Measurements from ENCODE around the gene SPATC1L.

GRCh38 chr21:46168659-46169386, 15.4 kb downstream of the SPATC1L start:
- TF ChIP-seq CTCF (IDR thresholded peaks at IDR 0.05 in 4 of 5, conservative IDR thresholded peaks at IDR 0.05 in 1 of 5) (no peak), POLR2A (IDR thresholded peaks at IDR 0.05) (no peak)

All from gastrocnemius medialis (tissue), 4 donors.